ENCODE data around the gene CSRP1. TPM values are rescaled to one million over a fixed set of nuclear protein-coding genes. Genes with fewer than 3 reads are reported as not detected.

Gene CSRP1
- total RNA-seq, 2 donors from 2014 or later: 186 to 376 TPM

GRCh38 chr1:201543871-201544642 is 37.1 kb upstream of the CSRP1 start:
- TF ChIP-seq CTCF (IDR thresholded peaks at IDR 0.05): no peak
- no peak for DNase-seq
- H3K9me3 ChIP-seq: no peaks in the 10 kb centered on the region
- intact Hi-C loops (cut with DNase I): no loop called here
- no peaks in the 10 kb centered on the region for H3K4me1 ChIP-seq
- no peaks in the 10 kb centered on the region for H3K36me3 ChIP-seq
- no peak overlapping the region for H3K27ac ChIP-seq
- H3K9ac ChIP-seq (ENCODE audit: low read depth in 2 of 2, low read length in 2 of 2): no peak overlapping the region
- peaks cover 3% of the 10 kb centered on the region for H3K27me3 ChIP-seq
- H3K4me3 ChIP-seq: no peak overlapping the region

GRCh38 chr1:201542309-201543035 is 35.5 kb upstream of the CSRP1 start:
- H3K4me1 ChIP-seq: peaks cover 5% of the 10 kb centered on the region

GRCh38 chr1:201540846-201541735 is 34.2 kb upstream of the CSRP1 start:
- H3K9me3 ChIP-seq: no peaks in the 10 kb centered on the region
- no peak for TF ChIP-seq CTCF (IDR thresholded peaks at IDR 0.05)
- no peak for DNase-seq
- intact Hi-C loops (cut with DNase I): no loop called here
- no peaks in the 10 kb centered on the region for H3K36me3 ChIP-seq
- H3K27me3 ChIP-seq: peaks cover 17% of the 10 kb centered on the region
- H3K4me1 ChIP-seq: peaks cover 5% of the 10 kb centered on the region
- peak overlapping the region; percentile 49 for H3K27ac ChIP-seq
- no peak overlapping the region for H3K4me3 ChIP-seq
- H3K9ac ChIP-seq (ENCODE audit: low read depth in 2 of 2, low read length in 2 of 2): no peak overlapping the region

More at GRCh38 chr1:201542309-201543035, 35.5 kb upstream of the CSRP1 start:
- no peak overlapping the region for H3K4me3 ChIP-seq
- TF ChIP-seq CTCF (IDR thresholded peaks at IDR 0.05): no peak
- no peak for DNase-seq
- peaks cover 17% of the 10 kb centered on the region for H3K27me3 ChIP-seq
- H3K36me3 ChIP-seq: no peaks in the 10 kb centered on the region
- no peak overlapping the region for H3K27ac ChIP-seq
- intact Hi-C loops (cut with DNase I): no loop called here
- H3K9ac ChIP-seq (ENCODE audit: low read depth in 2 of 2, low read length in 2 of 2): no peak overlapping the region
- no peaks in the 10 kb centered on the region for H3K9me3 ChIP-seq

GRCh38 chr1:201539561-201540431 is 32.9 kb upstream of the CSRP1 start:
- TF ChIP-seq CTCF (IDR thresholded peaks at IDR 0.05): no peak
- H3K27me3 ChIP-seq: peaks cover 17% of the 10 kb centered on the region
- peak overlapping the region; percentile 68 to 71 for H3K9ac ChIP-seq (ENCODE audit: low read depth in 2 of 2, low read length in 2 of 2)
- no peaks in the 10 kb centered on the region for H3K9me3 ChIP-seq
- intact Hi-C loops (cut with DNase I): no loop called here
- peak overlapping the region; percentile 49 for H3K27ac ChIP-seq
- DNase-seq: no peak
- peak overlapping the region; percentile 46 for H3K4me3 ChIP-seq
- no peaks in the 10 kb centered on the region for H3K36me3 ChIP-seq
- H3K4me1 ChIP-seq: peaks cover 5% of the 10 kb centered on the region
